ENCODE data around the gene A2M.

DNA sequence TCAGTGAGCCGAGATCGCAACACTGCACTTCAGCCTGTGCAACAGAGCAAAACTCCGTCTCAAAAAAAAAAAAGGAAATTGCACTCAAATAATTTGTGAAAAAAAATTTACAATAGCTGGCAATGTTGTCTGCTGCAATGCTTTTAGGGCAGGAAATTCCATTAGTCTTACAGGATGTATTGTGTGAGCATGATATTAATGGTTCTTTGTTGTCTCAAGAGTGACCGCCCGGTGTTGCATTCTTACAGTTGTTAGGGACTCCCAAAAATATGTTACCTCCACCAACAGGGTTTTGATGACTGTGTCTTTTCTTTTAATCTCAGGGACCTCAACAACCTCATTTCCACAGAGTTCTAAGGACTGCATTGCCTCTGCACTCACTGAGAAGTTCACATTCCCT lies 47.7 kb upstream of the A2M start:
- TF ChIP-seq, protein P1, sequence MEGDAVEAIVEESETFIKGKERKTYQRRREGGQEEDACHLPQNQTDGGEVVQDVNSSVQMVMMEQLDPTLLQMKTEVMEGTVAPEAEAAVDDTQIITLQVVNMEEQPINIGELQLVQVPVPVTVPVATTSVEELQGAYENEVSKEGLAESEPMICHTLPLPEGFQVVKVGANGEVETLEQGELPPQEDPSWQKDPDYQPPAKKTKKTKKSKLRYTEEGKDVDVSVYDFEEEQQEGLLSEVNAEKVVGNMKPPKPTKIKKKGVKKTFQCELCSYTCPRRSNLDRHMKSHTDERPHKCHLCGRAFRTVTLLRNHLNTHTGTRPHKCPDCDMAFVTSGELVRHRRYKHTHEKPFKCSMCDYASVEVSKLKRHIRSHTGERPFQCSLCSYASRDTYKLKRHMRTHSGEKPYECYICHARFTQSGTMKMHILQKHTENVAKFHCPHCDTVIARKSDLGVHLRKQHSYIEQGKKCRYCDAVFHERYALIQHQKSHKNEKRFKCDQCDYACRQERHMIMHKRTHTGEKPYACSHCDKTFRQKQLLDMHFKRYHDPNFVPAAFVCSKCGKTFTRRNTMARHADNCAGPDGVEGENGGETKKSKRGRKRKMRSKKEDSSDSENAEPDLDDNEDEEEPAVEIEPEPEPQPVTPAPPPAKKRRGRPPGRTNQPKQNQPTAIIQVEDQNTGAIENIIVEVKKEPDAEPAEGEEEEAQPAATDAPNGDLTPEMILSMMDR (IDR thresholded peaks at IDR 0.05) = no peak
- TF ChIP-seq POLR2A (IDR thresholded peaks at IDR 0.05) (no peak), EP300 (IDR thresholded peaks at IDR 0.05) (no peak), POLR2AphosphoS5 (IDR thresholded peaks at IDR 0.05) (no peak)

Measured in upper lobe of left lung (tissue), 4 donors.